Measurements from ENCODE around the gene HRG.
"Not testable (repeated sequence)": the region's sequence is repeated elsewhere in the genome, so short reads cannot be mapped to it uniquely, and the experiment has no call there.

Gene HRG

DNA sequence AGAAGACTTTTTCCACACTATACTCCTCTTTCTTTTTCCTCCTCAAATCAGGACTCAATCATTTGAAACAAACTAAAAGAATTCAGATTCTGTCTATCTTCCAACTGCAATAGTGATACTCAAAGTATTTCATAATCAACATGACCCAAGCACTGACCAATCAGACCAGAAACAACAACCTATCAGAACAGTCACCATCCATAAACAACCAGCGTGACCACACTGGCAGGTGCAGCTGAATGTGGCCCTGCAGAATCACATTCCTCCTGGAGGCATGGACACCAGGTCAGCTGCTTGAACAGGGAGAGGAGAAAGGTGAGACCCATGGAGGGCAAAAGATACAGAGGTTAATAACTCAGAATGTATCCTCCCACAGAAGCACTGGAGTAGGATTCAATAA, 13.3 kb downstream of the HRG start:
- DNase-seq (ENCODE audit: low read depth in 2 of 2, low spot score in 1 of 2) = no peak

DNA sequence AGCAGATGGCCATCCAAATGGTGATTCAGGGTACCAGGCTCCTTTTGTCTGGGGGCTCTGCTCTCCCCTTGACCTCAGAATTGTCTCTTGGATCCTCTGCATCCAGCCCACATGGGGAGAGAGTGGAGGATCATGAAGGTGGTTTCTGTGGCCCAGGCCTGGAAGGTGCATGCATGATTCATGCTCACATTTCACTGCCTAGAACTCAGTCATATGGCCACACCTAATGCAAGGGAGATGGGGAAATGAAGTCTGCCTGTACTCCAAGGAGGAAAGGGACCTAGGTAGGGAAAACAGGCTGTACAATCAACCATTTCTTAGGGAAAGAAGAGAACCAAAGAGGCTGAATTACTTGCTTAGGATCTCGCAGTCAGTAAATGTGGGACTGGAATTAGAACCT, 15.1 kb downstream of the HRG start:
- DNase-seq (ENCODE audit: low read depth in 2 of 2, low spot score in 1 of 2) = no peak

DNA sequence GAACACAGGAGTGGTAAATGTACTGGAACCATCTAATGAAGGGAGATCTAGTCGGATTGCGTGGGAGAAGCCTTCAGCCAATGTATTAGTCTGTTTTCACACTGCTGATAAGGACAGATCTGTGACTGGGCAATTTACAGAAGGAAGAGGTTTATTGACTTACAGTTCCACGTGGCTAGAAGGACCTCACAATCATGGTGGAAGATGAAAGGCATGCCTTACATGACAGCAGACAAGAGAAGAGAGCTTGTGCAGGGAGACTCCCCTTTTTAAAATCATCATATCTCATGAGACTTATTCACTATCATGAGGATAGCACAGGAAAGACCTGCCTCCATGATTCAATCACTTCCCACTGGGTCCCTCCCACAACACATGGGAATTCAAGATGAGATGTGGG, 17.0 kb downstream of the HRG start:
- DNase-seq (ENCODE audit: low read depth in 2 of 2, low spot score in 1 of 2) = no peak

DNA sequence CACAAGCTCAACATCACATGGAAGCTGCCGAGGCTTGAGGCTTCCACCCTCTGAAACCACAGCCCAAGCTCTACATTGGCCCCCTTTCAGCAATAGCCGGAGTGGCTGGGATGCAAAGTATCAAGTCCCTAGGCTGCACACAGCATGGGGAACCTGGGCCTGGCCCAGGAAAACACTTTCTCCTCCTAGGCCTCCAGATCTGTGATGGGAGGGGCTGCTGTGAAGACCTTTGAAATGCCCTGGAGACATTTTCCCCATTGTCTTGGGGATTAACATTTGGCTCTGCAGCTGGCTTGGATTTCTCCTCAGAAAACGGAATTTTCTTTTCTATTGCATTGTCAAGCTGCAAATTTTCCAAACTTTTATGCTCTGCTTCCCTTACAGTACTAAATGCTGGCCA, 18.2 kb downstream of the HRG start:
- DNase-seq (ENCODE audit: low read depth in 2 of 2, low spot score in 1 of 2) = no peak

DNA sequence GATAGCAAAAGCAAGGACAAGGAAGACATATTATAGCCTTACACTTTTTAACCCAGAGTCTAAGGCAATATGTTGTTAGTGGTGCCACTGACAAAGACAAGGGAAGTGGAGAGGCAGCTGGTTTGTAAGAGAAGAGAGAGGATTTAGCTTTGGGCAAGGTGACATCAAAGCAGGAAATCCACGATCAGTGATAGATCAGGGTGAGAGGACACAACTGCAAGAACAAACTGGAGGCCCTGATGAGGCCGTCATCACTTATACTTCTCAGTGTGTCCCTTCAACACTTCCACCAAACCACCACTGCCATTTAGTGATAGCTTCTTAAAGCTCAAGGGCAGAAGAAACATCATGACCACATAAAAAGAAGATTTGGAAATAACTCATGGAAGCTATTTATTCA, 20.7 kb downstream of the HRG start:
- not testable (repeated sequence) for DNase-seq (ENCODE audit: low read depth in 2 of 2, low spot score in 1 of 2)

DNA sequence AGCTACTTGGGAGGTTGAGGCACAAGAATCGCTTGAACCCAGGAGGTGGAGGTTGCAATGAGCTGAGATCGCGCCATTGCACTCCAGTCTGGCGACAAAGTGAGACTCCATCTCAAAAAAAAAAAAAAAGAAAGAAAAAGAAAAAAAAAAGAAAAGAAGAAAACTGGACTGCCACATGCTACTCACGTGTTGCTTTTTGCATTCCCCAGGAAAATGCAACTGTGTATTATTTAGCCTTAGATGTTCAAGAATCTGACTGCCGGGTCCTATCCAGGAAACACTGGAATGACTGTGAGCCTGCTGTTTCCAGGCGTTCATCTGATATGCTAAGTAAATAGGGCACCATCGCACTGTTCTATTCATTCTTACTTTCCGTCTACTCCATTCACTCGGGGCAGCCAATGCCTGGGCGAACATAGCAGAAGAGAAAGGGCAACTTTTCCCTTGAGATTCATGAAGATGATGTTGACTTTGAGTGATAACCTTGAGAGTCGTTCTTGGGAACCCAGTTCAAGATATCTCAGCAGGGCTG, 21.4 kb downstream of the HRG start:
- DNase-seq (ENCODE audit: low read depth in 2 of 2, low spot score in 1 of 2) = no peak

DNA sequence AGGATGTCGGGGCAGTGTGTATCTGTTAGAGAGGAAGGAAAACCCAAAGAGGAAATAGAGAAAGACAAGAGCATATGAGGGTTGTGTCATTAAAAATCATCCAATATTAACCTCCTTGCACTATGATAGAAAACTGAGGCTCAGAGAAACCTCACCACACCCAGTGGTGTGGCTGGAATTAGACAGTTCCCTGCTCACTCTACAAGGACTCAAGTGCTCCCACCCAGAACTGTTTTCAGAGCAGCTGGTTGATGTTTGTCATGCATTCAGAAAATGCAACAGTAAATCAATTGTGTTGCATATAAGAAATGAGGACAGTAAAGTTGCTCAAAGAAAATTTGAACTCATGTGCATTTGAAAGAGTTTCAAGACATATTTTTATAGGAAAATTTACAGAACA, 24.5 kb downstream of the HRG start:
- DNase-seq (ENCODE audit: low read depth in 2 of 2, low spot score in 1 of 2) = not testable (repeated sequence)

DNA sequence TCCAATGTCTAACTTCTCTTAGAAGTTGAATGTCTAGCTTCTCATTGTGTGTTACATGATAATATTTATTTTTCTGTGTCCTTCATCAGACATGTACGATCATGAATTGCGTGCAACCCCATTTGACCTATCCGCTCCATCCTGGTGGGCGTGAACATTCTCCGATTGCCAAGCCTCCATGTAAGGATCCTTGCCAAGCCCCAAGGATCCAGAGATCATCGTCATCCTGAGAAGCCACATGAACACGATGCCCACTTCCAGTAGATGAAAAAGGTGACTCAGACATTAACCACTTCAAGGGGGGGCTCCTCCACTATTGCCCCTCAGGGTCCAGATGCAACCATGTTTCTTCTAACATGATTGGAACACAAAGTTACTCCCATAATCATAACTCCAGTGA, 25.9 kb downstream of the HRG start:
- no peak for DNase-seq (ENCODE audit: low read depth in 2 of 2, low spot score in 1 of 2)

DNA sequence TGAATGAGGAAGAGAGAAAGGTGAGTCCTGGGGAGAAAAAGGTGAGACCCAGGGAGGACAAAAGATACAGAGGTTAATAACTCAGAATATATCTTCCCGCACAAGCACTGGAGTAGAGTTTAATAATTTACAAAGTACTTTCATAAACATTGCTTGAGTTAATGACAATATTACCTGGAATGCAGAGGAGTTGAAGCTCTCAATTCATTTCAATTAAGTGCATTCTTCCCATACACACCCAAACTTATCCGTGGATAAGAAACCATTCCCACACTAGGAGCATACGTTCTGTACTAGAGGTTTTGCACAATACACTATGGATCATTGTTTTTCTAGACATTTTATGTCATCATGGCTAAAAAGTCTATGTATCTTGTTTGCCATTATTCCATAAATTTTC, 28.0 kb downstream of the HRG start:
- DNase-seq (ENCODE audit: low read depth in 2 of 2, low spot score in 1 of 2) = no peak

DNA sequence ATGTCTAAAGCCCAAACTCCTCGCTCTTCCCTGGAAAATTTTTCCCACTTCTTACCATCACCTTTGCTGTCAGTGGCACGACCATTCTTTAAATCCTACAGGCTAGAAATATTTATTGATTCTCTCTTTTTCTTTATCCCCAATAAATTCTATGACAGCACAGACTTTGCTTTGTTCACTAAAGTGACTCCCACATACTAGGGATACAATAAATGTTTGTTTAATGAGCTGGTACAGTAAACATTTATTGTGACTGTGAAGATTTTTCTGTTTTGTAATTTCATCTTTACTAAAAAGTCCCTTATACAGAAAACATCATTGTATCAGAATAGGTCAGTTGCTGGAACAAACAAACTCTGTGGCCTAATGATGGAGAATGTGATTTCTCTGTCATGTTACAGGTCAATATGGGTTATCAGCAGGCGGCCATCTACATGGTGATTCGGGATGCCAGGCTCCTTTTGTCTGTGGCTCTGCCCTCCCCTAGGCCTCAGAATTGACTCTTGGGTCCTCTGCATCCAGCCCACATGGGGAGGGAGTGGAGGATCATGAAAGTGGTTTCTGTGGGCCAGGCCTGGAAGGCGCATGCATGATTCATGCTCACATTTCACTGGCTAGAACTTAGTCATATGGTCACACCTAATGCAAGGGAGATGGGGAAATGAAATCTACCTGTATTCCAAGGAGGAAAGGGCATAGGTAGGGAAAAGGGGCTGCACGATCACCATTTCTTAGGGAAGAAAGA, 28.6 kb downstream of the HRG start:
- DNase-seq (ENCODE audit: low read depth in 2 of 2, low spot score in 1 of 2) = no peak

DNA sequence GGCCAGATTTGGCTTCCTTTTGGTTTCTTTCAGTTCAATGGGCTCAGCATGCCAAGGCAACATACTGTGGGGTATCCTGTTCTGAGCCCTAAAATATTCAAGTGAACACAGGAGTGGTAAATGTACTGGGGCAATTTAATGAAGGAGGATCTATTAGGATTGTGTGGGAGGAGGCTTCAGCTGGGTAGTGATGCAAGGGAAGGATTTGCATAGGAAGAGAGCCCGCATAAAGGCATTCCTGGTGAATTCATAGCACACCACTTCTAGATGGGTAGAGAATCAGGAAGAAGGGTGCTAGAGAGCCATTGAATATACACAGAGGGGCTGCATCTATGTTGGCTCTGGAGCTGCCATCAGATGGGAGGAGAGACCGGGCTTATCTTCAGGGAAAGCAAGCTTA, 30.7 kb downstream of the HRG start:
- DNase-seq (ENCODE audit: low read depth in 2 of 2, low spot score in 1 of 2) = no peak

DNA sequence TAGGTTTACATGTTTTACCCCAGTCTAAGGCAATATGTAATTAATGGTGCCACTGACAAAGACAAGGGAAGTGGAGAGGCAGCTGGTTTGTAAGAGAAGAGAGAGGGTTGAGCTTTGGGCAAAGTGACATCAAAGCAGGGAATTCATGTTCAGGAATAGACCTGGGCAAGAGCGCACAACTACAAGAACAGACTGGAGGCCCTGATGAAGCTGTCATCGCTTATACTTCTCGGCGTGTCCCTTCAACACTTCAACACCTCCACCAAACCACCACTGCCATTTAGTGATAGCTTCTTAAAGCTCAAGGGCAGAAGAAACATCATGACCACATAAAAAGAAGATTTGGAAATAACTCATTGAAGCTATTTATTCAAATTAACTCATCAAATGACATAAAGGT, 31.7 kb downstream of the HRG start:
- DNase-seq (ENCODE audit: low read depth in 2 of 2, low spot score in 1 of 2) = no peak

DNA sequence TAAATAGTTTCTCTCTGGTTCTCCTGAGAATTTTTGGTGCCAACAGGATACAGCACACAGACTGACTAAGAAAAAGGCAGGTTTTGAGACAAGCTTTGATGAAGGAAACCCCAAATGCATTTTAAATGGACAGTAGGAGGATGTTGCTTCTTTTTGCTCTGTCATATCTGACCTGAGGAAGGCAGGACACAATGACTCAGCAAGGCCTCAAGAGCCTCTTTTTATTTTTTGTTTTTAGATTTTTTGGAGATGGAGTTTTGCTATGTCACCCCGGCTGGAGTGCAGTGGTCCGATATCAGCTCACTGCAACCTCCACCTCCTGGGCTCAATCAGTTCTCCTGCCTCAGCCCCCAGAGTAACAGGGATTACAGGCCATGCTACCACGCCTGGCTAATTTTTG, 34.5 kb downstream of the HRG start:
- DNase-seq (ENCODE audit: low read depth in 2 of 2, low spot score in 1 of 2) = no peak

DNA sequence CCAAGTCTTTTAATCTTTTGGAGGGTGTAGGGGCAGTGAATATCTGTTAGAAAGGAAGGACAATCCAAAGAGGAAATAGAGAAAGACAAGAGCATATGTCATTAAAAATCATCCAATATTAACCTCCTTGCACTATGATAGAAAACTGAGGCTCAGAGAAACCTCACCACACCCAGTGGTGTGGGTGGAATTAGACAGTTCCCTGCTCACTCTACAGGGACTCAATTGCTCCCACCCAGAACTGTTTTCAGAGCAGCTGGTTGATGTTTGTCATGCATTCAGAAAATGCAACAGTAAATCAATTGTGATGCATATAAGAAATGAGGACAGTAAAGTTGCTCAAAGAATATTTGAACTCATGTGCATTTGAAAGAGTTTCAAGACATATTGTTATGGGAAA, 36.6 kb downstream of the HRG start:
- not testable (repeated sequence) for DNase-seq (ENCODE audit: low read depth in 2 of 2, low spot score in 1 of 2)

DNA sequence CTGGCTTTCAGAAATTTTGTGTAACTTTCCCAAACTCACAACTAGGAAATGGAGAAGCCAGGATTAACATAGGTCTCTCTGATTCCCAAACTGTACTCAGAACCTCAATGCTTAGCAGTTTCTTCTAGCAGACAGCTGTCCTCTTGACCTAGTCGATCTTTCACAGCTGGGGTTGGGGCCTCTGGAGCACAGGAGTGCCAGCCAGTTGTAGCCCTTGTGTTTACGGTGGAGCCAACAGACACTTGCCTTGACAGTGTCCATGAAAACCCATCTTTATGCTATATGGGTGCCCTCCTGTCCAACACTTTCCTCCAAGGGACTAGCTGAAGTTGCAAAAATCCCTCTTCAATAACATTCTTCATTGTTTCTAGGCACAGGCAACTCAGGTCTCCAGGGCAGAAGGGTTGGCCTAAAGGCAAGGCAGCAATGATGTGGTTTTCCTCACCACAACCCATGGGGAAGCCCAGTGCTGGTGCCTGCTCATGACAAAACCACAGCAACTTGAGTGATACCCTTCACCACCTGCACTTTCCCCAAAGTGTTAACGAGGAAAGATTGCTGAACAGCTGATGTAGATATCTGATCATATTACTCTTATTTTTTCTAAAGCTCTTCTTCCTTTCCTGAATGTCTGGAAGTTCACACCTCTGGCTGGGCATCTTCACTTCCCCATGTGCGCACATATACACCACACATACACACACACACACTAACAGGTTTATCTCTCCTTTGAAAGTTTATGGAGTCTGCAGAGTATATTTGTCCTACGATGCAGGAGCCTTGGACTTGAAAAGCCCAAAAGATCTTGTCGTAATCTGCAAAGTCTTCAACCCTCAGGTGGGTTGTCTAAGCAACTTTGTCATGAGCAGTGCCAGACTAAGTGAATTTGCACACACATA, 40.3 kb downstream of the HRG start:
- no peak for DNase-seq (ENCODE audit: low read depth in 2 of 2, low spot score in 1 of 2)

DNA sequence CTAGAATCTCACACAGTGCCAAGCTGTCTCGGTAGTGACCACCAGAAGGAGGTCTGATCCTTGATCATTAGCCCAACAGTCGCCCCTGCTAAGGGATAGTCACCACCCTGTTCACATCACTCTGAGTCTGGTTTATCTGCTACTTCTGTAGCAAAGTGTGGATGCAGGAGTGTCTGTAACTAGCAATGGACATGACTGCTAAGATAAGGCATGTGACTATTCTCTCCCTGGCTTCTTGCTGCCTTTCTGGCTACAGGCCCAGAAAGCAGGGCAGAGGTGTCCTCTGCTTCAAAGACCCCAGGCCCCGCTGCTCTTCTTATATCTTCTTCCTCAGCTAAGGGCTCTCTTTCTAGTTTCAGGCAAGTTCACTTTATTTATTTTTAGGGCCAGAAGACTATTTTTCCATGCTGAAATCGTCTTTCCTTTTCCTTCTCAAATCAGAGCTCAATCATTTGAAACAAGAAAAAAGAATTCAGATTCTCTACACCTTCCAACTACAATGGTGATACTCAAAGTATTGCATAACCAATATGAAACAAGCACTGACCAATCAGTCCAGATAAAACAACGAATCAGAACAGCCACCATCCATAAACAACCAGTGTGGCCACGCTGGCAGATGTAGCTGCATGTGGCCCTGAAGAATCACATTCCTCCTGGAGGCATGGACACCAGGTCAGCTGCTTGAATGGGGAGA, 43.3 kb downstream of the HRG start:
- no peak for DNase-seq (ENCODE audit: low read depth in 2 of 2, low spot score in 1 of 2)

DNA sequence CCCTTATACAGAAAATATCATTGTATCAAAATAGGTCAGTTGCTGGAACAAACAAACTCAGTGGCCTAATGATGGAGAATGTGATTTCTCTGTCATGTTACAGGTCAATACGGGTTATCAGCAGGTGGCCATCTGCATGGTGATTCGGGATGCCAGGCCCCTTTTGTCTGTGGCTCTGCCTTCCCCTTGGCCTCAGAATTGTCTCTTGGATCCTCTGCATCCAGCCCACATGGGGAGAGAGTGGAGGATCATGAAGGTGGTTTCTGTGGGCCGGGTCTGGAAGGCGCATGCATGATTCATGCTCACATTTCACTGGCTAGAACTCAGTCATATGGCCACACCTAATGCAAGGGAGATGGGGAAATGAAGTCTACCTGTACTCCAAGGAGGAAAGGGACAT, 44.9 kb downstream of the HRG start:
- DNase-seq (ENCODE audit: low read depth in 2 of 2, low spot score in 1 of 2) = not testable (repeated sequence)

DNA sequence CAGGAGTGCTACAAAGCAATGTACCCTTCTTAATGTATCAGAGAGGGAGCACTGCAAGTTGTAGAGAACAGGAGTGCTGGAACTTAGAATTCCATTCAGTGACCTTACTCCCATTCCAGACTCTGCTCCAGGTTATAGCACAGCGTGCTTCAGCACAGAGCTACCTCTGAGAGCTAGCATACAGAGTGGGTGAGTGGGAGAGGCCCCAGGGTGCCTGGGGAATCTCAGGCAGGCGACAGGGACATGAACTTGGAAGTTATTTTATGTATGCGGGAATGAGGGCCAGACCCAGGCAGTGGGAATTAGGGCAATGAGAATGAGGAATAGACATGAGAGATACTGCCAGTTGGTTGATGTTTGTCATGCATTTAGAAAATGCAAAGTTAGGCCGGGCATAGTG, 47.7 kb downstream of the HRG start:
- no peak for DNase-seq (ENCODE audit: low read depth in 2 of 2, low spot score in 1 of 2)

DNA sequence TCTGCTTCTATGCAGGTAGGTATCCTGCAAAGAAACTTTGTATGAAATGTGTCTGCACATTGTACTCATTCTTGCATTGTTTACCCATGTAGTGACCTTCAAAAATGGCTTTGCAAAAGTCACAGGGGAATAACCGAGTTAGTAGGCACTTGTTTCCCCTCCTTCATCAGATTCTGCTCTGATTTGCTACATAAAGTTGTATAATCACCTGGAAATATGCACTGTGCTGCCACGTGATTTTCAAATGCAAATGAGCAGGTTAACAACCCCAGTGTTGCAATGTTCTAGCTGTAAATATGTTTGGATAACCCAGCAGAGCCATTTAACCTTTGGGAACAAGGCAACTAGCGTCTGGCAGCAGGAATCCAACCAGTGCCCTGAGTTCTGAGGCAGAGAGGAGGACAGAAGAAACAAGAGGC, 51.2 kb downstream of the HRG start, which contains the start of gene KNG1:
TSS of gene KNG1 (plus strand) at position 321 of the 419 bp plus-strand sequence. CDS start 184 bp downstream, outside the sequence.
- no peak for DNase-seq (ENCODE audit: low read depth in 2 of 2, low spot score in 1 of 2)

DNA sequence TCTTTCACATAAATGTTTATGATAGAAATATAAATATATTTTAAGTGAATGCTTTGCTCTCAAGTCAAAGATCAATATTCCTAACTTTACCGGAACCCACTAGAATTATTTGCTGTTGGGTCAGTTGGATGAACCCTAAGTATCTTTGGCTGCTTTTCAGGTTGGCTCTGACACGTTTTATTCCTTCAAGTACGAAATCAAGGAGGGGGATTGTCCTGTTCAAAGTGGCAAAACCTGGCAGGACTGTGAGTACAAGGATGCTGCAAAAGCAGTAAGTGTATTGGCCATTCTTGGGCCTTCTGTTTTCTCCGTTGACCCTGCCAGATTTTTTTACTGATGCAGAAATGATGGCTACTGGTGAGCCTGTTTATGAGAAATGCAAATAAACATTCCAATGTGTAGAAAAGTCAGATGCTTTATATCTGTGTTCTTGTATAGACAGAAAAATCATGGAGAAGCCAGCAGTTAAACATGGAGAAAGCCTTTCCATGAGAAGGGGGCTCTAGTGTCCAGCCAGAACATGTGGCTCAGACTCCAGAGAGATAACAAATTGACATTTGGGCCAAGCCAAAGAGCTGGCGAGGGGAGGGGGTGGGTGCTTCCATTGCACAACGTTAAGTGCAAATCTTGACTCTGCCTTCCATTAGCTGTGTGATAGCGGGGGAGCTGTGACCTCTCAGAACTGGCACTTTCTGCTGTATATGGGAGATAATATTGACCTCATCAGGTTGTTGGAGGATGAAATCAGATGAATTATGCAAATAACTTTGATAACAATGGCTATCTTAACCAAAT, 54.3 kb downstream of the HRG start:
- no peak for DNase-seq (ENCODE audit: low read depth in 2 of 2, low spot score in 1 of 2)

DNA sequence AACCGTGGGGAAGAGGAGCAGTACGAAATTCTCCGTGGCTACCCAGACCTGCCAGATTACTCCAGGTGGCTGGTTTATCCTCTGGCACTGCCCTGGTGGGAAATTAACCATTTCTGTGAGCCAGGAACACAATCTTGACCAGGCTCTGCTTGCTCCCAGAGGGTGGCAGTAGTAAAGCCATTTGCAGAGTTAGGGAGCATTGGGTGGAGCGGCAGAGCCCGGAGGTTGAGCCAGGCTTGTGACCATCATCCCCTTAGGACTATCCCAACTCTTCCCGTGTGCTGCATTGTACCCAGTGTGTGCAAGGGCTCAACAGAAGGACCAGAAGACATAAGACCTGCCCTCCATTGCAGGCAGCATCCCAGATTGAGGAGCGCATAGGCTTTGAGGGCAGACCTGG, 56.6 kb downstream of the HRG start:
- no peak for DNase-seq (ENCODE audit: low read depth in 2 of 2, low spot score in 1 of 2)
